ENCODE results near the gene GART.

GART gene

GRCh38 chr21:33552999-33553598 is 11.2 kb upstream of the GART start:
- DNase-seq = no peak

GRCh38 chr21:33552093-33552998 is 10.4 kb upstream of the GART start:
- DNase-seq = no peak

GRCh38 chr21:33551664-33552063 is 9.7 kb upstream of the GART start:
- no peak for DNase-seq

GRCh38 chr21:33550772-33551660 is 9.1 kb upstream of the GART start:
- DNase-seq = no peak

GRCh38 chr21:33549848-33550771 is 8.2 kb upstream of the GART start:
- DNase-seq = no peak

- DNase-seq = no peak
Observed at GRCh38 chr21:33546086-33546485, 4.2 kb upstream of the GART start.

- no peak for DNase-seq
Observed at GRCh38 chr21:33544451-33545195, 2.7 kb upstream of the GART start.

- no peak for DNase-seq
Observed at GRCh38 chr21:33543505-33544129, 1.7 kb upstream of the GART start.

- DNase-seq = peak; percentile 96 to 99
Observed at GRCh38 chr21:33542640-33543504, 955 bp upstream of the GART start, which contains the start of gene SON. TSS of gene SON (plus strand) at chr21:33543038. CDS start at chr21:33543093, 55 bp downstream.

- DNase-seq = no peak
Observed at GRCh38 chr21:33541105-33541711, 709 bp downstream of the GART start.

- DNase-seq = no peak
Observed at GRCh38 chr21:33540711-33541104, 1.2 kb downstream of the GART start.

- no peak for DNase-seq
Observed at GRCh38 chr21:33539616-33540015, 2.3 kb downstream of the GART start.

GRCh38 chr21:33537212-33537611 is 4.7 kb downstream of the GART start:
- DNase-seq = no peak

- DNase-seq = no peak
Observed at GRCh38 chr21:33531007-33531406, 10.9 kb downstream of the GART start.

GRCh38 chr21:33522953-33523349 is 19.0 kb downstream of the GART start:
- no peak for DNase-seq

GRCh38 chr21:33522297-33522952 is 19.5 kb downstream of the GART start:
- DNase-seq = no peak

GRCh38 chr21:33518899-33519298 is 23.0 kb downstream of the GART start:
- no peak for DNase-seq

- no peak for DNase-seq
Observed at GRCh38 chr21:33514229-33514628, 27.7 kb downstream of the GART start.

GRCh38 chr21:33512481-33512880 is 29.4 kb downstream of the GART start:
- DNase-seq = no peak

All from NCI-H187 (cell line).